NCI-H748 treated with DMSO at 0.1 percent for 48 hours (cell line): ENCODE data around the gene FRS2.

ENCODE experiments used
- DNase-seq: peaks from one replicate; lab custom pipeline; 2025; lab: John Stamatoyannopoulos, UW

The FRS2 gene

GRCh38 chr12:69502345-69503081 is 32.3 kb downstream of the FRS2 start:
- no peak for DNase-seq

- no peak for DNase-seq
Observed at GRCh38 chr12:69508091-69508490, 37.9 kb downstream of the FRS2 start.

GRCh38 chr12:69508621-69509020 is 38.4 kb downstream of the FRS2 start:
- no peak for DNase-seq

GRCh38 chr12:69509308-69509736 is 39.1 kb downstream of the FRS2 start:
- DNase-seq, result no peak

GRCh38 chr12:69509904-69510827 is 40.0 kb downstream of the FRS2 start:
- DNase-seq, result no peak

GRCh38 chr12:69511016-69511415 is 40.8 kb downstream of the FRS2 start:
- DNase-seq, result no peak

GRCh38 chr12:69511469-69512267 is 41.5 kb downstream of the FRS2 start:
- no peak for DNase-seq

- no peak for DNase-seq
Observed at GRCh38 chr12:69512820-69513219, 42.6 kb downstream of the FRS2 start.

GRCh38 chr12:69513297-69513696 is 43.1 kb downstream of the FRS2 start:
- no peak for DNase-seq

GRCh38 chr12:69514111-69514510 is 43.9 kb downstream of the FRS2 start:
- no peak for DNase-seq

GRCh38 chr12:69514845-69515244 is 44.7 kb downstream of the FRS2 start:
- no peak for DNase-seq

- DNase-seq, result no peak
Observed at GRCh38 chr12:69515394-69515930, 45.3 kb downstream of the FRS2 start.

- no peak for DNase-seq
Observed at GRCh38 chr12:69516950-69517349, 46.8 kb downstream of the FRS2 start.

- no peak for DNase-seq
Observed at GRCh38 chr12:69517406-69517805, 47.2 kb downstream of the FRS2 start.

GRCh38 chr12:69519871-69520270 is 49.7 kb downstream of the FRS2 start:
- DNase-seq, result no peak

GRCh38 chr12:69523433-69524330 is 53.5 kb downstream of the FRS2 start:
- DNase-seq, result no peak

- DNase-seq, result no peak
Observed at GRCh38 chr12:69524331-69524630, 54.1 kb downstream of the FRS2 start.

GRCh38 chr12:69524755-69525469 is 54.7 kb downstream of the FRS2 start:
- DNase-seq, result no peak

GRCh38 chr12:69527506-69528272 is 57.5 kb downstream of the FRS2 start:
- no peak for DNase-seq

GRCh38 chr12:69529021-69529420 is 58.8 kb downstream of the FRS2 start:
- no peak for DNase-seq
